Hepatocyte (in vitro differentiated cells): Measurements from ENCODE around the gene CTSD. TPM values are rescaled to one million over a fixed set of nuclear protein-coding genes. Genes with fewer than 3 reads are reported as not detected.

Source experiments
- DNase-seq: peaks from one replicate; pipeline ENCODE4 v3.0.0-alpha.2; 2016; ENCODE audit warnings: low spot score
- H2AFZ ChIP-seq: fragments of 200-600 bp; sonication (generic); 2 replicates; pipeline ENCODE4 v1.6.0; 2016; ENCODE audit warnings: antibody characterized with exemption, mild to moderate bottlenecking
- H3K27ac ChIP-seq: fragments of 200-600 bp; sonication (generic); 2 replicates; pipeline ENCODE4 v1.5.1; 2016; ENCODE audit warnings: mild to moderate bottlenecking
- H3K27me3 ChIP-seq: fragments of 200-600 bp; sonication (generic); 2 replicates; pipeline ENCODE4 v1.6.1; 2016
- H3K36me3 ChIP-seq: fragments of 200-600 bp; sonication (generic); replicated peaks from 2 replicates; pipeline ENCODE4 v1.5.1; 2016; ENCODE audit warnings: low read depth; ENCODE audit not compliant: insufficient read depth
- H3K4me1 ChIP-seq: fragments of 200-600 bp; sonication (generic); 2 replicates; pipeline ENCODE4 v1.5.1; 2016; ENCODE audit warnings: mild to moderate bottlenecking, moderate library complexity; ENCODE audit not compliant: insufficient read depth
- H3K4me2 ChIP-seq: fragments of 200-600 bp; sonication (generic); 2 replicates; pipeline ENCODE4 v1.6.0; 2016
- H3K4me3 ChIP-seq: fragments of 200-600 bp; sonication (generic); 2 replicates; pipeline ENCODE4 v1.5.1; 2016; ENCODE audit warnings: mild to moderate bottlenecking
- H3K79me2 ChIP-seq: fragments of 200-600 bp; sonication (generic); 2 replicates; pipeline ENCODE4 v1.6.0; 2017; ENCODE audit warnings: mild to moderate bottlenecking
- H3K9me2 ChIP-seq: fragments of 200-600 bp; sonication (generic); replicated peaks from 2 replicates; pipeline ENCODE4 v1.6.0; 2017; ENCODE audit warnings: mild to moderate bottlenecking; ENCODE audit not compliant: insufficient read depth
- H3K9me3 ChIP-seq: fragments of 200-600 bp; sonication (generic); 2 replicates; pipeline ENCODE4 v1.5.1; 2016; ENCODE audit warnings: low read depth, mild to moderate bottlenecking
- H4K20me1 ChIP-seq: fragments of 200-600 bp; sonication (generic); 2 replicates; pipeline ENCODE4 v1.6.0; 2016; ENCODE audit warnings: mild to moderate bottlenecking; ENCODE audit not compliant: insufficient read depth, poor library complexity, severe bottlenecking
- EZH2 ChIP-seq: fragments of 200-600 bp; sonication (generic); IDR thresholded peaks from 2 replicates; pipeline ENCODE4 v1.6.1; 2016; ENCODE audit warnings: antibody characterized with exemption, mild to moderate bottlenecking, borderline replicate concordance
- EZH2phosphoT487 ChIP-seq: fragments of 200-600 bp; sonication (generic); IDR thresholded peaks from one replicate; pipeline ENCODE4 v1.6.1; 2018; ENCODE audit warnings: antibody characterized with exemption, mild to moderate bottlenecking, low read depth, moderate library complexity; ENCODE audit not compliant: unreplicated experiment, severe bottlenecking
- WGBS: methylation state at CpG from one replicate; pipeline ENCODE4 v1.1.6; 2016; ENCODE audit warnings: low lambda C conversion rate; ENCODE audit errors: missing lambda C conversion rate; 5-methylcytosine and 5-hydroxymethylcytosine counted together
- polyA plus RNA-seq: library from polyadenylated mRNA; unstranded; fragments of >200 nt; fragmentation: Nextera tagmentation; extraction: Ambion mirVana; gene quantifications from 2 replicates; pipeline ENCODE4 v1.2.1, GENCODE V29; 2016
- total RNA-seq: library from RNA; depleted of rRNA; stranded (reverse); fragments of >200 nt; gene quantifications from 2 replicates; pipeline ENCODE4 v1.2.3, GENCODE V29; 2014
- TF ChIP-seq, protein P1 (sequence below): fragments of 200-600 bp; sonication (generic); IDR thresholded peaks from 2 replicates; pipeline ENCODE4 v1.5.1; 2016; ENCODE audit warnings: antibody characterized with exemption, mild to moderate bottlenecking; ENCODE audit not compliant: poor library complexity

CTSD gene
- total and polyA plus RNA-seq, 2 experiments from 2014 or later = 562 to 1,283 TPM

DNA sequence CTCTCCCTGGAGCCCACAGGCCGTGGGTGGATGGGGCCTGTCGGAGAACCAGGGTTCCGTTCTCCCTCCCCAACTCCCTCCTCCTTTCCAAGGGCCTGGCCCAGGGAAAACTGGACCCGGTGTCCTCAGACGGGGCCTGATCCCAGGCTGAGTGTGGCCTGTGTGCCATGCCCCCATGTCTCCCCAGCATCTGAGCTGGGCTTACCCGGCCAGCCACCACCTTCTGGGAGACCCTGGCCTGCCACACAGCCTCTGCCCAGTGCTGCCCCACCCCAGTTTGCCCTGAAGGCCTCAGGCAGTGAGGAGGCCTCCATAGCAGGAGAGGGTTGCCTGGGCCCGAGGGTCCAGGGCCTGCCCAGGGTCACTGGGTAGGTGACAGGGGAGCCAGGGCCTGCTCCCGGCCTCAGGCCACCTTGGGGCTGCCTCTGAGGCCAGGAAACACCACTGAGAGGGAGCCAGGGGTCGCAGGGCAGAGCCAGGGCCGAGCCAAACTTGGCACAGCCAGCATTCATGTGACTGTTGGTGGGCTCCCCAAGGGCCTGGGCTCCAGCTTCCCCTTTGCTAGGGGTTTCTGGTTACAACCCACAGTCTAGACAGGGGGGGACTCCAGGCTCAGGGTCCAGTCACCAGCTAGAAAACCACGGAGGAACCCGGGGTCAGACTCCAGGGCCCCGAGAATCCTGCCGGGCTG, 12.7 kb downstream of the CTSD start:
- Histone ChIP-seq H3K9me2 (no peaks in the 10 kb centered on the region), H3K27ac (no peak overlapping the region), H3K9me3 (no peaks in the 10 kb centered on the region), H3K27me3 (peaks cover 9% of the 10 kb centered on the region), H3K79me2 (no peaks in the 10 kb centered on the region), H4K20me1 (no peaks in the 10 kb centered on the region), H3K36me3 (no peaks in the 10 kb centered on the region), H3K4me1 (peaks cover 17% of the 10 kb centered on the region), H3K4me3 (no peak overlapping the region), H2AFZ (no peak overlapping the region), H3K4me2 (no peak overlapping the region)
- TF ChIP-seq, protein P1, sequence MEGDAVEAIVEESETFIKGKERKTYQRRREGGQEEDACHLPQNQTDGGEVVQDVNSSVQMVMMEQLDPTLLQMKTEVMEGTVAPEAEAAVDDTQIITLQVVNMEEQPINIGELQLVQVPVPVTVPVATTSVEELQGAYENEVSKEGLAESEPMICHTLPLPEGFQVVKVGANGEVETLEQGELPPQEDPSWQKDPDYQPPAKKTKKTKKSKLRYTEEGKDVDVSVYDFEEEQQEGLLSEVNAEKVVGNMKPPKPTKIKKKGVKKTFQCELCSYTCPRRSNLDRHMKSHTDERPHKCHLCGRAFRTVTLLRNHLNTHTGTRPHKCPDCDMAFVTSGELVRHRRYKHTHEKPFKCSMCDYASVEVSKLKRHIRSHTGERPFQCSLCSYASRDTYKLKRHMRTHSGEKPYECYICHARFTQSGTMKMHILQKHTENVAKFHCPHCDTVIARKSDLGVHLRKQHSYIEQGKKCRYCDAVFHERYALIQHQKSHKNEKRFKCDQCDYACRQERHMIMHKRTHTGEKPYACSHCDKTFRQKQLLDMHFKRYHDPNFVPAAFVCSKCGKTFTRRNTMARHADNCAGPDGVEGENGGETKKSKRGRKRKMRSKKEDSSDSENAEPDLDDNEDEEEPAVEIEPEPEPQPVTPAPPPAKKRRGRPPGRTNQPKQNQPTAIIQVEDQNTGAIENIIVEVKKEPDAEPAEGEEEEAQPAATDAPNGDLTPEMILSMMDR = no peak
- no peak for TF ChIP-seq EZH2phosphoT487
- TF ChIP-seq EZH2 = no peak
- DNase-seq = no peak
- WGBS = 80% methylated on average over 14 of the region's 14 CpGs

DNA sequence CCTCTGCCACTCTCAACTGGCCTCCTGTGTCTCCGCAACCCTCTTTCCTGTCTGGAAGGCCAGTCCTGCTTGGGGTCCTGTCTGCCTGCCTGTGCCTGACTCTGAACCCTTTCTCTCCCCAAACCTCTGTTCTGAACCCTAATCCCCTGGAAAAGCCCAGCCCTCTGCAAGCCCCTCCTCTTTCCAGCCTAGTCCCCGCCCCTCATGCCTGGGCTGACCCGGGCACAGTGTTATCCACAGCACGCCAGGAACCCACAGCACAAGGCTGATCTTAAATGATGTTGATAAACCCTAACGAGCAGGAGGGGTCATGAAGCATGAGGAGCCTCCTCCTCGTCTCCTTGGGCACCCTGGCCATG, 13.3 kb downstream of the CTSD start, which contains the start of gene IFITM10:
Gene IFITM10 (minus strand): TSS at position 115 of the 359 bp plus-strand sequence. CDS start 153 bp downstream, outside the sequence.
- H3K27ac ChIP-seq = no peak within 1 kb of the TSS
- TF ChIP-seq, protein P1 = no peak
- TF ChIP-seq EZH2phosphoT487 (no peak), EZH2 (no peak)
- H3K36me3 ChIP-seq = no peaks in the 10 kb centered on the region
- peak within 1 kb of the TSS; percentile 95 for H3K4me2 ChIP-seq
- no peaks in the 10 kb centered on the region for H3K79me2 ChIP-seq
- no peak for DNase-seq
- peaks cover 17% of the 10 kb centered on the region for H3K4me1 ChIP-seq
- H3K9me3 ChIP-seq = no peaks in the 10 kb centered on the region
- no peaks in the 10 kb centered on the region for H4K20me1 ChIP-seq
- no peaks in the 10 kb centered on the region for H3K9me2 ChIP-seq
- 53% methylated on average over 6 of the region's 6 CpGs for WGBS
- peaks cover 9% of the 10 kb centered on the region for H3K27me3 ChIP-seq
- no peak within 1 kb of the TSS for H3K4me3 ChIP-seq
- H2AFZ ChIP-seq = no peak within 1 kb of the TSS

DNA sequence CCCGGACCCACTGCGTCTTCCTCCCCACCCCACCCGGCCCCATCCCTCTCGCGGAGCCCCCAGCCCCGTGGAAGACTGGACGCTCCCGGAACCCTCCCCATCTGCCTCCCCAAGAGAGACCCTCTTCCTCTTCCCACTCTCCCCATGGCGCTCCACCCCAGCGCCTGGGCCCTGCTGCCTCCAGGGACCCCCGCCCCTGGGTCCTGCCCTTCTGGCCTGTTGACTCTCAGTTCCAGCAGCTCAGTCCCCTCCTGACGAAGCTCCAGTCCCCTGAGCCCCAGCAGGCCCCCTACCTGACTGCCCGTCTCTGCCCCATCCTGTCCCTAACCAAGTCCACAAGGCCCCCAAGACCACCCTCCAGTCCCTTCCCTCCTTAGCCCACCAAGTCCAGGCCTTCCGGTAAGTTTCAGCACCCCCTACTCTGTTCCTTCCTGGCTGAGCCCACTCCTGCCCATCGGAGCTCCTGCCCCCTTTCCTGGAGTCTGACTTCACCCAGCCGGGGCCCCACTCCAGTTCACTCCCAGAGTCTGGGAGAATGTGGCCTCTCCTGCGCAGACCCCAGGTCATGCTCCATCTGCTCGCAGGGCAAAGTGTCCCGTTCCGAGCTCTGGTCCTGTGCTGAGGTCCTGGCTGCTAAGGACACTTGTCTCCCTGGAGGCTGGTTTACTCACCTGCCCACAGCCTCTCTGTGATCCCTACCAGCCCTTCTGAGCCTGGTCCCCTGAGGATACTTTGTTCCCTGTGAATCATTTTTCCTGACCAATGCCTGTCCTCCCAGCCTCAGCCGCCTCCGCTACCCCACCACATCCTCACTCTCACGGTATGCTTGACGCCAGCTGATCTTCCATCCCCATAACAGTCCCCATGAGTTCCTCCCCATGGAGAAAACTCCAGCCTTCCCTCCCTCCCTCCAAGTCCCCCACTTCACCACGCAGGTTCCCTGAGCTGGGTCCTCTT, 14.1 kb downstream of the CTSD start:
- Histone ChIP-seq H2AFZ (no peak overlapping the region), H3K9me2 (no peaks in the 10 kb centered on the region), H3K27me3 (peaks cover 9% of the 10 kb centered on the region), H3K79me2 (no peaks in the 10 kb centered on the region), H3K4me2 (peak overlapping the region; percentile 95), H3K36me3 (no peaks in the 10 kb centered on the region), H3K4me3 (no peak overlapping the region), H3K4me1 (peaks cover 17% of the 10 kb centered on the region), H4K20me1 (no peaks in the 10 kb centered on the region), H3K9me3 (no peaks in the 10 kb centered on the region), H3K27ac (no peak overlapping the region)
- peak; percentile 62 for DNase-seq
- WGBS = 58% methylated on average over 12 of the region's 25 CpGs
- TF ChIP-seq, protein P1 = no peak
- TF ChIP-seq EZH2phosphoT487 (no peak), EZH2 (no peak)
